GM12878 (cell line): Measurements from ENCODE around the gene ADCY5. TPM values are rescaled to one million over a fixed set of nuclear protein-coding genes. Genes with fewer than 3 reads are reported as not detected.

Experiments used
- ATAC-seq: fragments of 200-7000 bp; cut with Tn5 transposase; 3 replicates; pipeline ENCODE4 v1.9.1; 2020; ENCODE audit warnings: mild to moderate bottlenecking, moderate library complexity
- BruUV-seq: library from RNA; stranded (reverse); fragments of 400-500 nt; replicated peaks from 2 replicates; lab custom pipeline; 2021; lab: Mats Ljungman, UMichigan
- CTCF ChIA-PET: fragments of 300-600 bp; sonication (Branson Sonifier 250); formaldehyde crosslinking; extraction: SDS; loops from one replicate; lab custom pipeline; 2021; ENCODE audit warnings: inconsistent platforms; lab: Yijun Ruan, JAX
- POLR2A ChIA-PET: fragments of 350-600 bp; formaldehyde crosslinking; extraction: SDS; loops from one replicate; lab custom pipeline; 2021; ENCODE audit warnings: inconsistent platforms; lab: Charles Lee
- RAD21 ChIA-PET: fragments of 300-600 bp; sonication (Branson Sonifier 250); formaldehyde crosslinking; loops from one replicate; lab custom pipeline; 2023; ENCODE audit warnings: antibody characterized with exemption; ENCODE audit not compliant: unreplicated experiment; lab: Charles Lee
- SMC1A ChIA-PET: fragments of 300-600 bp; sonication (Branson Sonifier 250); formaldehyde crosslinking; loops from one replicate; lab custom pipeline; 2023; ENCODE audit not compliant: unreplicated experiment, uncharacterized antibody; lab: Charles Lee
- DNase-seq: peaks from one replicate; pipeline ENCODE4 v3.0.0-alpha.2; 2011; ENCODE audit warnings: low read depth, low spot score
- FAIRE-seq: peaks from 3 replicates; lab custom pipeline; 2011; peaks lifted over from hg19 to GRCh38; lab: Jason Lieb, UNC
- H2AFZ ChIP-seq: 2 replicates; pipeline ENCODE4 v1.6.0; 2011; ENCODE audit warnings: low read depth, low read length, control low read depth; ENCODE audit not compliant: control insufficient read depth
- H3K27ac ChIP-seq: 2 replicates; pipeline ENCODE4 v1.5.1; 2011; ENCODE audit warnings: control low read depth; ENCODE audit not compliant: control insufficient read depth, insufficient read depth
- H3K27me3 ChIP-seq, 2 experiments: replicated peaks in 1 of 2; 2 replicates each; pipeline versions ENCODE4 v1.6.0 to v1.6.1; 2011; ENCODE audit warnings: low read length in 1 of 2; ENCODE audit not compliant: control insufficient read depth in 2 of 2, insufficient read depth in 2 of 2
- H3K36me3 ChIP-seq, 2 experiments: 2 replicates each; pipeline ENCODE4 v1.5.1; 2011; ENCODE audit warnings: low read length in 1 of 2; ENCODE audit not compliant: control insufficient read depth in 2 of 2, insufficient read depth in 2 of 2
- H3K4me1 ChIP-seq: 2 replicates; pipeline ENCODE4 v1.6.1; 2011; ENCODE audit warnings: mild to moderate bottlenecking, low read length, moderate library complexity, mixed read lengths; ENCODE audit not compliant: control insufficient read depth, insufficient read depth
- H3K4me2 ChIP-seq: 2 replicates; pipeline ENCODE4 v1.6.0; 2011; ENCODE audit warnings: control low read depth; ENCODE audit not compliant: control insufficient read depth, insufficient read depth
- H3K4me3 ChIP-seq: fragments of 200-600 bp; sonication (generic); 2 replicates; pipeline ENCODE4 v1.5.1; 2016
- H3K79me2 ChIP-seq: 2 replicates; pipeline ENCODE4 v1.6.0; 2011; ENCODE audit warnings: low read length; ENCODE audit not compliant: control insufficient read depth, insufficient read depth
- H3K9ac ChIP-seq: 2 replicates; pipeline ENCODE4 v1.8.0; 2011; ENCODE audit warnings: low read length, control low read depth, mixed read lengths; ENCODE audit not compliant: control insufficient read depth, insufficient read depth
- H3K9me3 ChIP-seq: replicated peaks from 3 replicates; pipeline ENCODE4 v1.5.1; 2011; ENCODE audit warnings: mild to moderate bottlenecking, low read length; ENCODE audit not compliant: control insufficient read depth, insufficient read depth
- H4K20me1 ChIP-seq: 2 replicates; pipeline ENCODE4 v1.6.0; 2011; ENCODE audit not compliant: control insufficient read depth, insufficient read depth
- IKZF1 ChIP-seq: fragments of 450-650 bp; conservative IDR thresholded peaks from 2 replicates; pipeline ENCODE4 v1.6.1; 2017; ENCODE audit warnings: antibody characterized with exemption, mild to moderate bottlenecking
- KLF5 ChIP-seq: fragments of 450-650 bp; IDR thresholded peaks from 2 replicates; pipeline ENCODE4 v1.6.1; 2014; ENCODE audit warnings: mild to moderate bottlenecking; ENCODE audit not compliant: partially characterized antibody
- MTA2 ChIP-seq: fragments of 450-650 bp; IDR thresholded peaks from 2 replicates; pipeline ENCODE4 v1.6.1; 2016; ENCODE audit warnings: low read depth, mild to moderate bottlenecking, moderate library complexity
- NR2F1 ChIP-seq: fragments of 450-650 bp; conservative IDR thresholded peaks from 2 replicates; pipeline ENCODE4 v1.6.1; 2017; ENCODE audit warnings: mild to moderate bottlenecking
- RBBP5 ChIP-seq: fragments of 200-600 bp; sonication (generic); conservative IDR thresholded peaks from 2 replicates; pipeline ENCODE4 v1.6.1; 2016
- RCOR1 ChIP-seq: conservative IDR thresholded peaks from 2 replicates; pipeline ENCODE4 v1.6.1; 2012; ENCODE audit warnings: low read depth, low read length, improper control_type of control experiment
- SPI1 ChIP-seq: IDR thresholded peaks from 2 replicates; pipeline ENCODE4 v1.6.1; 2011; ENCODE audit warnings: low read depth, mild to moderate bottlenecking, low read length, moderate library complexity, borderline replicate concordance; ENCODE audit not compliant: insufficient read depth
- SREBF2 ChIP-seq: IDR thresholded peaks from 2 replicates; pipeline ENCODE4 v1.6.1; 2012; ENCODE audit warnings: mild to moderate bottlenecking, low read length
- STAT1 ChIP-seq: fragments of 450-650 bp; conservative IDR thresholded peaks from 2 replicates; pipeline ENCODE4 v1.6.1; 2014; ENCODE audit warnings: antibody characterized with exemption, mild to moderate bottlenecking
- STAT3 ChIP-seq: IDR thresholded peaks from 2 replicates; pipeline ENCODE4 v1.6.1; 2011; ENCODE audit warnings: low read depth, low read length, improper control_type of control experiment
- WGBS: methylation state at CpG from one replicate; pipeline ENCODE4 v1.1.6; 2016; ENCODE audit warnings: low lambda C conversion rate; ENCODE audit not compliant: insufficient replicate concordance, insufficient coverage; ENCODE audit errors: missing lambda C conversion rate; 5-methylcytosine and 5-hydroxymethylcytosine counted together
- in situ Hi-C: fragments of 300-500 bp; cut with MboI; formaldehyde crosslinking; loops from 9 replicates; pipeline ENCODE4 v1.14.3; 2018; ENCODE audit warnings: mixed read lengths
- intact Hi-C: fragments of 100-400 bp; cut with micrococcal nuclease; formaldehyde crosslinking; loops from one replicate; pipeline ENCODE4 v1.14.2; 2022; ENCODE audit not compliant: unreplicated experiment
- polyA plus RNA-seq, 11 experiments: library from polyadenylated mRNA; depleted of rRNA in 4 of 11; unstranded in 6 of 11; stranded (reverse) in 5 of 11; fragments of >200 nt; fragmentation: Nextera tagmentation in 4 of 11; fragmentation: Illumina TruSeq in 1 of 11; extraction: Ambion mirVana in 4 of 11; extraction: Trizol in 1 of 11; gene quantifications; 1 replicate in 1 of 11; 2 replicates in 10 of 11; pipeline versions ENCODE4 v1.2.1 to v1.2.3, GENCODE V29; 2011 to 2016; ENCODE audit warnings: inconsistent platforms in 2 of 11, missing spikeins in 2 of 11, low read depth in 1 of 11
- total RNA-seq, 4 experiments: library from RNA; depleted of rRNA in 3 of 4; stranded (reverse); fragments of >200 nt in 3 of 4; fragmentation: Illumina TruSeq in 1 of 4; extraction: Trizol in 1 of 4; gene quantifications; 2 replicates each; pipeline versions ENCODE4 v1.2.1 to v1.2.3, GENCODE V29; 2013 to 2021
- TF ChIP-seq, protein P1 (sequence below): IDR thresholded peaks from 2 replicates; pipeline ENCODE4 v1.6.1; 2011; ENCODE audit warnings: low read depth, mild to moderate bottlenecking, low read length, moderate library complexity, borderline replicate concordance; ENCODE audit errors: extremely low read depth
- TF ChIP-seq, protein P2 (sequence below): fragments of 450-650 bp; IDR thresholded peaks from 2 replicates; pipeline ENCODE4 v1.6.1; 2017; ENCODE audit warnings: mild to moderate bottlenecking
- TF ChIP-seq, protein P3 (sequence below): fragments of 150-350 bp; IDR thresholded peaks from 2 replicates; pipeline ENCODE4 v1.6.1; 2016; ENCODE audit warnings: low read depth, low read length
- TF ChIP-seq, protein P4 (sequence below): fragments of 450-650 bp; IDR thresholded peaks from 2 replicates; pipeline ENCODE4 v1.6.1; 2016; ENCODE audit warnings: mild to moderate bottlenecking

ADCY5 gene
- total and polyA plus RNA-seq, 10 of the 15 experiments (the other 5 are each of a cell fraction or from before 2014, with no cell fraction given), result under 0.01 to 0.24 (median 0.02) TPM; not detected in 4

DNA sequence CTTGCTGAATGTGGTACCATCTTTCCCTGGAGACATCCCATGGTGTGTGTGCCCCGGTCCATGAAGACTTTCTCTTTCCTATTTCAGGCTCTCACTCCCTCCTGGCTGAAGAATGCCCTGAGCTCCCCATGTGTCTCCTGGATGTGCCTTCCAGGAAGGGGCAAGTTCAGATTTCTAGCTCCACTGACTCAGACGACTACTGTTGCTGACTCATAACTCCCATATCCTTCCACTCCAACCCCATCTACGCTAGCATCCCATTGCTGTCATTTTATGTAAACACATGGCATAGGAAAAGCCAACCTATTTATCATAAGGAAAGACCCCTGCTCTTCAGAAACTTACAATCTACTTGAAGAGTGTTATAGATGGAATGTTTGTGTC is 95.0 kb downstream of the ADCY5 start:
- ChIA-PET CTCF (interaction anchor here (1.3 kb wide), 1 partner anchor 11 kb away, joined by 4 read pairs; no protein-coding TSS in a partner anchor), POLR2A (no interaction called here), SMC1A (no interaction called here), RAD21 (no interaction called here)
- H3K4me3 ChIP-seq, result no peak overlapping the region
- ATAC-seq, result no peak
- no peak for DNase-seq
- no peak overlapping the region for H3K4me2 ChIP-seq
- in situ Hi-C loops (no loop called here), intact Hi-C loops (no loop called here)
- H4K20me1 ChIP-seq, result no peaks in the 10 kb centered on the region
- no peak overlapping the region for H2AFZ ChIP-seq
- no peak overlapping the region for H3K9ac ChIP-seq
- H3K79me2 ChIP-seq, result no peaks in the 10 kb centered on the region
- H3K36me3 ChIP-seq, result no peaks in the 10 kb centered on the region
- 0% methylated on average over 3 of the region's 3 CpGs for WGBS
- no peaks in the 10 kb centered on the region for H3K4me1 ChIP-seq
- BruUV-seq, result no TSS peak
- H3K27ac ChIP-seq, result no peak overlapping the region
- no peaks in the 10 kb centered on the region for H3K9me3 ChIP-seq
- H3K27me3 ChIP-seq, result peaks cover 0 to 3% of the 10 kb centered on the region in 2 experiments; a peak in 1 of 4 replicates
- FAIRE-seq, result no peak
- TF ChIP-seq STAT1, result no peak
- no peak for TF ChIP-seq RBBP5
- no peak for TF ChIP-seq STAT3
- TF ChIP-seq, protein P1, sequence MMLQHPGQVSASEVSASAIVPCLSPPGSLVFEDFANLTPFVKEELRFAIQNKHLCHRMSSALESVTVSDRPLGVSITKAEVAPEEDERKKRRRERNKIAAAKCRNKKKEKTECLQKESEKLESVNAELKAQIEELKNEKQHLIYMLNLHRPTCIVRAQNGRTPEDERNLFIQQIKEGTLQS, result no peak
- no peak for TF ChIP-seq NR2F1
- TF ChIP-seq, protein P2, sequence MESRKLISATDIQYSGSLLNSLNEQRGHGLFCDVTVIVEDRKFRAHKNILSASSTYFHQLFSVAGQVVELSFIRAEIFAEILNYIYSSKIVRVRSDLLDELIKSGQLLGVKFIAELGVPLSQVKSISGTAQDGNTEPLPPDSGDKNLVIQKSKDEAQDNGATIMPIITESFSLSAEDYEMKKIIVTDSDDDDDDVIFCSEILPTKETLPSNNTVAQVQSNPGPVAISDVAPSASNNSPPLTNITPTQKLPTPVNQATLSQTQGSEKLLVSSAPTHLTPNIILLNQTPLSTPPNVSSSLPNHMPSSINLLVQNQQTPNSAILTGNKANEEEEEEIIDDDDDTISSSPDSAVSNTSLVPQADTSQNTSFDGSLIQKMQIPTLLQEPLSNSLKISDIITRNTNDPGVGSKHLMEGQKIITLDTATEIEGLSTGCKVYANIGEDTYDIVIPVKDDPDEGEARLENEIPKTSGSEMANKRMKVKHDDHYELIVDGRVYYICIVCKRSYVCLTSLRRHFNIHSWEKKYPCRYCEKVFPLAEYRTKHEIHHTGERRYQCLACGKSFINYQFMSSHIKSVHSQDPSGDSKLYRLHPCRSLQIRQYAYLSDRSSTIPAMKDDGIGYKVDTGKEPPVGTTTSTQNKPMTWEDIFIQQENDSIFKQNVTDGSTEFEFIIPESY, result no peak
- TF ChIP-seq, protein P3, sequence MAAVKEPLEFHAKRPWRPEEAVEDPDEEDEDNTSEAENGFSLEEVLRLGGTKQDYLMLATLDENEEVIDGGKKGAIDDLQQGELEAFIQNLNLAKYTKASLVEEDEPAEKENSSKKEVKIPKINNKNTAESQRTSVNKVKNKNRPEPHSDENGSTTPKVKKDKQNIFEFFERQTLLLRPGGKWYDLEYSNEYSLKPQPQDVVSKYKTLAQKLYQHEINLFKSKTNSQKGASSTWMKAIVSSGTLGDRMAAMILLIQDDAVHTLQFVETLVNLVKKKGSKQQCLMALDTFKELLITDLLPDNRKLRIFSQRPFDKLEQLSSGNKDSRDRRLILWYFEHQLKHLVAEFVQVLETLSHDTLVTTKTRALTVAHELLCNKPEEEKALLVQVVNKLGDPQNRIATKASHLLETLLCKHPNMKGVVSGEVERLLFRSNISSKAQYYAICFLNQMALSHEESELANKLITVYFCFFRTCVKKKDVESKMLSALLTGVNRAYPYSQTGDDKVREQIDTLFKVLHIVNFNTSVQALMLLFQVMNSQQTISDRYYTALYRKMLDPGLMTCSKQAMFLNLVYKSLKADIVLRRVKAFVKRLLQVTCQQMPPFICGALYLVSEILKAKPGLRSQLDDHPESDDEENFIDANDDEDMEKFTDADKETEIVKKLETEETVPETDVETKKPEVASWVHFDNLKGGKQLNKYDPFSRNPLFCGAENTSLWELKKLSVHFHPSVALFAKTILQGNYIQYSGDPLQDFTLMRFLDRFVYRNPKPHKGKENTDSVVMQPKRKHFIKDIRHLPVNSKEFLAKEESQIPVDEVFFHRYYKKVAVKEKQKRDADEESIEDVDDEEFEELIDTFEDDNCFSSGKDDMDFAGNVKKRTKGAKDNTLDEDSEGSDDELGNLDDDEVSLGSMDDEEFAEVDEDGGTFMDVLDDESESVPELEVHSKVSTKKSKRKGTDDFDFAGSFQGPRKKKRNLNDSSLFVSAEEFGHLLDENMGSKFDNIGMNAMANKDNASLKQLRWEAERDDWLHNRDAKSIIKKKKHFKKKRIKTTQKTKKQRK, result no peak
- no peak for TF ChIP-seq KLF5
- TF ChIP-seq MTA2, result no peak
- TF ChIP-seq, protein P4, sequence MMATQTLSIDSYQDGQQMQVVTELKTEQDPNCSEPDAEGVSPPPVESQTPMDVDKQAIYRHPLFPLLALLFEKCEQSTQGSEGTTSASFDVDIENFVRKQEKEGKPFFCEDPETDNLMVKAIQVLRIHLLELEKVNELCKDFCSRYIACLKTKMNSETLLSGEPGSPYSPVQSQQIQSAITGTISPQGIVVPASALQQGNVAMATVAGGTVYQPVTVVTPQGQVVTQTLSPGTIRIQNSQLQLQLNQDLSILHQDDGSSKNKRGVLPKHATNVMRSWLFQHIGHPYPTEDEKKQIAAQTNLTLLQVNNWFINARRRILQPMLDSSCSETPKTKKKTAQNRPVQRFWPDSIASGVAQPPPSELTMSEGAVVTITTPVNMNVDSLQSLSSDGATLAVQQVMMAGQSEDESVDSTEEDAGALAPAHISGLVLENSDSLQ, result no peak
- TF ChIP-seq RCOR1, result no peak
- no peak for TF ChIP-seq SREBF2
- TF ChIP-seq SPI1, result no peak
- no peak for TF ChIP-seq IKZF1
